ENCODE measurements around the gene TPPP3. TPM values are rescaled to one million over a fixed set of nuclear protein-coding genes. Genes with fewer than 3 reads are reported as not detected.
"Not testable (repeated sequence)": the region's sequence is repeated elsewhere in the genome, so short reads cannot be mapped to it uniquely, and the experiment has no call there.

Gene TPPP3
- total RNA-seq, 1 experiment from 2014 or later = not detected

- intact Hi-C loops (cut with micrococcal nuclease) = loop anchor here (1.0 to 5.0 kb wide), 3 partner anchors 44 to 156 kb away; no protein-coding TSS in a partner anchor
- Mint-ChIP-seq H3K4me1 (ENCODE audit: insufficient read depth, unreplicated experiment) (peaks cover 16% of the 10 kb centered on the region), H3K4me3 (ENCODE audit: unreplicated experiment) (peak within 1 kb of the TSS; percentile 81), H3K27me3 (ENCODE audit: insufficient read depth, unreplicated experiment) (peaks cover 14% of the 10 kb centered on the region), H3K9me3 (ENCODE audit: unreplicated experiment) (no peaks in the 10 kb centered on the region), H3K27ac (ENCODE audit: low read depth, unreplicated experiment) (peak within 1 kb of the TSS; percentile 79), H3K36me3 (ENCODE audit: insufficient read depth, unreplicated experiment) (no peaks in the 10 kb centered on the region)
- POLR2A ChIA-PET = interaction anchor here (0.7 to 1.6 kb wide), 4 partner anchors 10 to 149 kb away, joined by 3 to 6 read pairs (median 4); no protein-coding TSS in a partner anchor
- peak; percentile 63 for TF ChIP-seq CTCF (IDR thresholded peaks at IDR 0.05; ENCODE audit: unreplicated experiment)
- peak; percentile 60 for DNase-seq (ENCODE audit: unreplicated experiment)
- BruUV-seq (replicated peaks) = no TSS peak
- CTCF ChIA-PET = interaction anchor here (0.6 to 2.7 kb wide), 25 partner anchors 8 to 368 kb away, joined by 3 to 20 read pairs (median 4); partner anchors contain the start of gene HSD11B2
Measured at GRCh38 chr16:67415872-67416793, 22.8 kb upstream of the TPPP3 start, which contains the start of gene ZDHHC1. TSS of gene ZDHHC1 (minus strand) at chr16:67416477. CDS start at chr16:67407775, 8,702 bp downstream.

GRCh38 chr16:67415421-67415820, 22.1 kb upstream of the TPPP3 start:
- H3K4me1 Mint-ChIP-seq (ENCODE audit: insufficient read depth, unreplicated experiment) = peaks cover 16% of the 10 kb centered on the region
- peak overlapping the region; percentile 78 for H3K4me3 Mint-ChIP-seq (ENCODE audit: unreplicated experiment)
- H3K27me3 Mint-ChIP-seq (ENCODE audit: insufficient read depth, unreplicated experiment) = peaks cover 14% of the 10 kb centered on the region
- H3K27ac Mint-ChIP-seq (ENCODE audit: low read depth, unreplicated experiment); H3K36me3 Mint-ChIP-seq (ENCODE audit: insufficient read depth, unreplicated experiment); POLR2A ChIA-PET; H3K9me3 Mint-ChIP-seq (ENCODE audit: unreplicated experiment); BruUV-seq (replicated peaks); DNase-seq (ENCODE audit: unreplicated experiment): not testable (repeated sequence)
- intact Hi-C loops (cut with micrococcal nuclease) = loop anchor here (5.0 kb wide), 1 partner anchor 43 kb away; no protein-coding TSS in a partner anchor
- CTCF ChIA-PET = interaction anchor here (1.1 to 2.5 kb wide), 3 partner anchors 9 to 155 kb away, joined by 3 to 14 read pairs (median 5); no protein-coding TSS in a partner anchor

GRCh38 chr16:67413978-67414911, 20.9 kb upstream of the TPPP3 start:
- intact Hi-C loops (cut with micrococcal nuclease) = no loop called here
- Mint-ChIP-seq H3K27me3 (ENCODE audit: insufficient read depth, unreplicated experiment) (peaks cover 5% of the 10 kb centered on the region), H3K27ac (ENCODE audit: low read depth, unreplicated experiment) (no peak overlapping the region), H3K9me3 (ENCODE audit: unreplicated experiment) (no peaks in the 10 kb centered on the region), H3K4me1 (ENCODE audit: insufficient read depth, unreplicated experiment) (peaks cover 16% of the 10 kb centered on the region), H3K36me3 (ENCODE audit: insufficient read depth, unreplicated experiment) (no peaks in the 10 kb centered on the region), H3K4me3 (ENCODE audit: unreplicated experiment) (no peak overlapping the region)
- BruUV-seq (replicated peaks) = TSS peak; percentile 33
- TF ChIP-seq CTCF (IDR thresholded peaks at IDR 0.05; ENCODE audit: unreplicated experiment) = no peak
- ChIA-PET POLR2A (interaction anchor here (0.5 to 1.1 kb wide), 3 partner anchors 152 to 168 kb away, joined by 3 to 4 read pairs (median 3); partner anchors contain the start of gene FHOD1), CTCF (interaction anchor here (0.6 to 2.5 kb wide), 6 partner anchors 10 to 162 kb away, joined by 3 to 14 read pairs (median 3); no protein-coding TSS in a partner anchor)
- DNase-seq (ENCODE audit: unreplicated experiment) = no peak

GRCh38 chr16:67412294-67412693, 19.0 kb upstream of the TPPP3 start:
- Mint-ChIP-seq H3K36me3 (ENCODE audit: insufficient read depth, unreplicated experiment) (no peaks in the 10 kb centered on the region), H3K9me3 (ENCODE audit: unreplicated experiment) (no peaks in the 10 kb centered on the region), H3K27me3 (ENCODE audit: insufficient read depth, unreplicated experiment) (no peaks in the 10 kb centered on the region), H3K4me3 (ENCODE audit: unreplicated experiment) (no peak overlapping the region), H3K4me1 (ENCODE audit: insufficient read depth, unreplicated experiment) (peaks cover 21% of the 10 kb centered on the region), H3K27ac (ENCODE audit: low read depth, unreplicated experiment) (no peak overlapping the region)
- no TSS peak for BruUV-seq (replicated peaks)
- DNase-seq (ENCODE audit: unreplicated experiment) = no peak
- intact Hi-C loops (cut with micrococcal nuclease) = no loop called here
- ChIA-PET POLR2A (interaction anchor here (0.7 kb wide), 2 partner anchors 68 to 135 kb away, joined by 3 read pairs; no protein-coding TSS in a partner anchor), CTCF (interaction anchor here (0.7 to 2.2 kb wide), 3 partner anchors 10 to 152 kb away, joined by 3 to 6 read pairs (median 4); no protein-coding TSS in a partner anchor)
- TF ChIP-seq CTCF (IDR thresholded peaks at IDR 0.05; ENCODE audit: unreplicated experiment) = no peak

Measured in MCF 10A (cell line).